GM19240 (cell line): ENCODE measurements around the gene FAM3C.

Experiments used
- DNase-seq: peaks from one replicate; pipeline ENCODE4 v3.0.0; 2011; ENCODE audit warnings: low spot score; ENCODE audit not compliant: insufficient read length

Gene FAM3C

GRCh38 chr7:121379930-121380329 is 16.2 kb downstream of the FAM3C start:
- no peak for DNase-seq

GRCh38 chr7:121376979-121377378 is 19.1 kb downstream of the FAM3C start:
- DNase-seq: no peak

DNA sequence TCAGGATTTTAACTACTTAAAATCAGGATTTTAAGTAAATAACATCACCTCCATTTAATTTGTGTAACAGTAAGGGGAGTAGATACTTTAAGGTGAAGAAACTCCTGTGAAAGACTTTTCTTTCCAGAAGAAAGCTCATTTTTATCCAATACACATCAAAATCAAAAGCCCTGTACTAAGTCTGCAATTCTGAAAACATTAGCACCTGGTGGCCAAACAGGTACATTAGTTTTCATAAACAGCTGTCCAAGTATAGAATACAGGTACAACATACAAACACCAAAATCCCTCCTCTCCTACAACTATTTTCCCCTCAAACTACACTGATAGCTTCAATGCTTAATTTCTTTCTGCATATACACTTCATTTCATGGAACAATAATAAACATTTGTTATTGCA is 22.9 kb downstream of the FAM3C start:
- DNase-seq: no peak

- no peak for DNase-seq
These were observed 23.6 kb downstream of the FAM3C start for GRCh38 chr7:121372376-121373010.

GRCh38 chr7:121371883-121372282 is 24.2 kb downstream of the FAM3C start:
- DNase-seq: no peak

- no peak for DNase-seq
These were observed 24.7 kb downstream of the FAM3C start for GRCh38 chr7:121371367-121371766.

- DNase-seq: no peak
These were observed 26.6 kb downstream of the FAM3C start for GRCh38 chr7:121369462-121369861.

GRCh38 chr7:121366852-121367431 is 29.2 kb downstream of the FAM3C start:
- no peak for DNase-seq

- DNase-seq: no peak
These were observed 35.5 kb downstream of the FAM3C start for GRCh38 chr7:121360564-121360963.

- no peak for DNase-seq
These were observed 40.5 kb downstream of the FAM3C start for GRCh38 chr7:121355574-121355973.

DNA sequence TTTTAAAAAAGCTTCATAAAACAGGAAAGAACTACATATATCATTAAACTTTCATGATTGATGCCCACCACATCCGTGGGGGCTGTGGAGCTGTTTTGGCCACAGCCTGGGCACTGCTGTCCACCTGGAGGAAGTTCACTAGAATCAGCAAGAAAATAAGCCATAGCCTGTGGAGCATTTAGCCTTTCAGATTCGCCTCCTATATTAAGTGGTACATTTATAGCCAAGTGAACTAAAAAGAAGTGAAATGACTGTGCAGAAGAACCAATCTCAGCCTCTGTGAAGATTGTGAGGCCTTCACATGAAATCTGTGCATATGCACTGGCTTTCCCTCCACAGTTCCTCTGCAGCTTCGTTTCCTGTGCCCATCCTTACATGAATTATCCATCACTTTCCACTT is 43.8 kb downstream of the FAM3C start:
- no peak for DNase-seq

GRCh38 chr7:121351682-121352081 is 44.4 kb downstream of the FAM3C start:
- DNase-seq: no peak

- no peak for DNase-seq
These were observed 51.6 kb downstream of the FAM3C start for GRCh38 chr7:121344497-121344896.

DNA sequence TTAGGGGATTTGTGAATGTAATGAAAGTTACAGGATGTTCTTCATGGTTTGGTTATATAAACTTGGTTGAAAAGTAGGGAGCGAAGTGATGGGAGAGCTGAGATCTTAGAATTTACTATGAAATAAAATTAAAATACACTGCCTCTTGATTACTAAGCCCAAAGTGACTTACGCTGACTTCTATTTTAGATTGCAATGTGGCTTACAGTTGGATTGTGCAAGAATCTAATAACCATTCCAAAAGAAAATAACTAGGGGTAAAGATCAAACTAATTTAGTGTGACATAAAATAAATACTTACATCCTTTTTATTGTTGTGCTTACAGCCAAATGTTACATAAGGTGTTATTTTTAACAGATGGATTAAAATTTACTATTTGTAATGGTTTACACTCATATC is 52.0 kb downstream of the FAM3C start:
- DNase-seq: no peak

GRCh38 chr7:121343302-121343701 is 52.8 kb downstream of the FAM3C start:
- no peak for DNase-seq

GRCh38 chr7:121342631-121343030 is 53.5 kb downstream of the FAM3C start:
- DNase-seq: no peak

GRCh38 chr7:121341933-121342332 is 54.2 kb downstream of the FAM3C start:
- DNase-seq: no peak

GRCh38 chr7:121339082-121339481 is 57.0 kb downstream of the FAM3C start:
- no peak for DNase-seq

DNA sequence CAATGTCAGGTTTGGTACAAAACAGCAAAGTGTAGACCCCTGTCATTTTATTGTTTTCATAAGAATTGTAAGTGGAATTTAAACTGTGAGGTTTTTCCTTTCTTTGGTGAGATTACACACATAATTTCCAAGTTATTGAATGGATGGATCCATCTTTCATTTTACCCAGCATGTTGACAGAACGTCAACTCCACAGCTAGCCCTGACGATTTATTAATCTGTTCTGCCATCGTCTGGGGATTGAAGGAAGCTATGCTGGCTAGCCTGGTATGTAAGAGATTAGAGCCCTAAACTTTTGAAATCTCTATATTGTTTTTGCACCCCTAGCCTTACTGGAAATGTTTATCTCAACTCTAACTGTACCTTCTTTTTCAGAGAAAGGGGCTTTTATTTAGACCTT is 58.7 kb downstream of the FAM3C start:
- no peak for DNase-seq

GRCh38 chr7:121336579-121336978 is 59.5 kb downstream of the FAM3C start:
- DNase-seq: no peak

DNA sequence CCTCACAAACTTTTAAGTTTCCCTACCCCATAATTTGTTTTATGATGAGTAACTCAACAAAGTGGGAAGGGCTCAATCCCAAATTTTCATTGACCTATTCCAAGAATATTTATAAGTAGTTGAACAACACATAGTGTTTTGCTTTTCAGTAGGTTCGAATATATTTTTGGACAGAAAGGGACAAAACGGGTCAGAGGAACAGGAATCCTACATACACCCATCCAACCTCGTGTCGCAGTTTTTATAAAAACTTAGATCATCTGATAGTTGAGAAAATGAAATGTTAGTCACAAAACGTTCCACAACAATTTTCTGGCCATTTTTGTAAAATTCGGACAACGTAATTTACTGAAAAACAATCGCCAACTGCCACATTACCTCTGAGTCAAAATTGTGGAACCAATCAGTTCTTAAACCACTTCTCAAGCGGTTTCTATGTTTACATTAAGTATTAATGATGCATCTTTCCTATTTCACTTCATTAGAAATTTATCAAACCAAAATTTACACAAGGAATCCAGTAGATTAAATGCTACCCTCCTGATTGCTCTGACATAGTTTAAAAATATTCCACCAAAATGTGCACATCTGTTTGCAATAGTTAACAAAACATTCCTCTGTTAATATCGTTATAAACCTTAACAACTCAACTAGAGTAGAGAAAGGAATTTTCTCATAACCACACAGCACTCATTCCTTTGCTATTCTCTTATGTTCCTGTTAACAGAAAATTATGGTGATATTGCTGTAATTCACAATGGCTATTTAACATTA is 61.0 kb downstream of the FAM3C start:
- DNase-seq: no peak

DNA sequence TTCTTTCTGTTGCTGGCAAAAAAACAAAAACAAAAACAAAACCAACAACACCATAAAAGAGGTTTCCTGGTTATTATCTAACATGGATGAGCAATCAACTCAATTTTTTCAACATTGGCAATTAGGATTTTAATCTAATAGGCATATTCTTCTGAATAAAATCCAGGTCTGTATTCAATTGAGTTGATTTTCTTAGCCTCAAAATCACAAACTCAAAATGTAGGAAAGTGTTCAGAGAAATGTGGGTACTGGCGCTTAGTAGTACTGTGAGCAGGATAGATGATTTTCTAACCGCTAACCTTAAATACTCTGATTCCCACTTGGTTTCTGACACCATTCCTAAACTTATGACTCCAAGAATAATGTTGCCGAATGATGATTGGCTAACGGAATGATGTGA is 61.7 kb downstream of the FAM3C start:
- DNase-seq: no peak

- no peak for DNase-seq
These were observed 64.5 kb downstream of the FAM3C start for GRCh38 chr7:121331574-121331973.
